Endothelial cell (in vitro differentiated cells): ENCODE data around the gene SLC22A2. TPM values are rescaled to one million over a fixed set of nuclear protein-coding genes. Genes with fewer than 3 reads are reported as not detected.

Experiments
- DNase-seq: peaks from one replicate; pipeline ENCODE4 v3.0.0; 2021; ENCODE audit warnings: low spot score
- H3K27ac Mint-ChIP-seq: one replicate; pipeline ENCODE4 v1.8.0; 2021; ENCODE audit warnings: mixed read lengths, inconsistent platforms; ENCODE audit not compliant: unreplicated experiment
- H3K27me3 Mint-ChIP-seq: one replicate; pipeline ENCODE4 v1.8.0; 2021; ENCODE audit warnings: mild to moderate bottlenecking, moderate library complexity, mixed read lengths, inconsistent platforms; ENCODE audit not compliant: unreplicated experiment
- H3K36me3 Mint-ChIP-seq: one replicate; pipeline ENCODE4 v1.8.0; 2021; ENCODE audit warnings: mild to moderate bottlenecking, low read depth, mixed read lengths, inconsistent platforms; ENCODE audit not compliant: unreplicated experiment
- H3K4me1 Mint-ChIP-seq: one replicate; pipeline ENCODE4 v1.8.0; 2021; ENCODE audit warnings: mild to moderate bottlenecking, mixed read lengths, inconsistent platforms; ENCODE audit not compliant: unreplicated experiment
- H3K4me3 Mint-ChIP-seq: one replicate; pipeline ENCODE4 v1.8.0; 2021; ENCODE audit warnings: mild to moderate bottlenecking, mixed read lengths, inconsistent platforms; ENCODE audit not compliant: unreplicated experiment
- H3K9me3 Mint-ChIP-seq: one replicate; pipeline ENCODE4 v1.8.0; 2021; ENCODE audit warnings: mixed read lengths, inconsistent platforms; ENCODE audit not compliant: unreplicated experiment
- CTCF ChIP-seq: fragments of 200-600 bp; sonication (generic); IDR thresholded peaks from one replicate; pipeline ENCODE4 v1.5.0; 2021; ENCODE audit warnings: antibody characterized with exemption; ENCODE audit not compliant: unreplicated experiment
- total RNA-seq: library from RNA; stranded (reverse); fragmentation: NEBNext Ultra II Directional; extraction: Animal tissue kit (Norgen Biotek cat#: 25700); gene quantifications from one replicate; pipeline ENCODE4 v1.2.1, GENCODE V29; 2021; ENCODE audit not compliant: unreplicated experiment

The SLC22A2 gene
- total RNA-seq, 1 donor from 2014 or later: not detected

GRCh38 chr6:160180706-160181105, 77.9 kb downstream of the SLC22A2 start:
- H3K4me3 Mint-ChIP-seq: no peak overlapping the region
- no peaks in the 10 kb centered on the region for H3K36me3 Mint-ChIP-seq
- H3K27me3 Mint-ChIP-seq: no peaks in the 10 kb centered on the region
- no peaks in the 10 kb centered on the region for H3K4me1 Mint-ChIP-seq
- no peaks in the 10 kb centered on the region for H3K9me3 Mint-ChIP-seq
- no peak overlapping the region for H3K27ac Mint-ChIP-seq
- DNase-seq: no peak
- no peak for TF ChIP-seq CTCF

- DNase-seq: no peak
- Mint-ChIP-seq H3K27me3 (no peaks in the 10 kb centered on the region), H3K36me3 (no peaks in the 10 kb centered on the region), H3K27ac (no peak overlapping the region), H3K4me3 (no peak overlapping the region), H3K4me1 (no peaks in the 10 kb centered on the region), H3K9me3 (no peaks in the 10 kb centered on the region)
- TF ChIP-seq CTCF: no peak
Observed at GRCh38 chr6:160178271-160178670, 80.3 kb downstream of the SLC22A2 start.

GRCh38 chr6:160177220-160177619, 81.4 kb downstream of the SLC22A2 start:
- Mint-ChIP-seq H3K27me3 (no peaks in the 10 kb centered on the region), H3K27ac (no peak overlapping the region), H3K9me3 (no peaks in the 10 kb centered on the region), H3K36me3 (no peaks in the 10 kb centered on the region), H3K4me3 (no peak overlapping the region), H3K4me1 (no peaks in the 10 kb centered on the region)
- TF ChIP-seq CTCF: no peak
- no peak for DNase-seq

- no peak for DNase-seq
- Mint-ChIP-seq H3K4me3 (no peak overlapping the region), H3K36me3 (no peaks in the 10 kb centered on the region), H3K27ac (no peak overlapping the region), H3K9me3 (no peaks in the 10 kb centered on the region), H3K4me1 (no peaks in the 10 kb centered on the region), H3K27me3 (no peaks in the 10 kb centered on the region)
- no peak for TF ChIP-seq CTCF
Observed at GRCh38 chr6:160174681-160175080, 83.9 kb downstream of the SLC22A2 start.

GRCh38 chr6:160173806-160174527, 84.7 kb downstream of the SLC22A2 start:
- no peak overlapping the region for H3K4me3 Mint-ChIP-seq
- no peak overlapping the region for H3K27ac Mint-ChIP-seq
- no peaks in the 10 kb centered on the region for H3K27me3 Mint-ChIP-seq
- TF ChIP-seq CTCF: no peak
- no peaks in the 10 kb centered on the region for H3K4me1 Mint-ChIP-seq
- no peaks in the 10 kb centered on the region for H3K36me3 Mint-ChIP-seq
- DNase-seq: no peak
- no peaks in the 10 kb centered on the region for H3K9me3 Mint-ChIP-seq
